ENCODE results near the gene FBRSL1.
A peak's percentile ranks its signal among the peaks of the same experiment; 100 is the strongest.
"Not testable (repeated sequence)": the region's sequence is repeated elsewhere in the genome, so short reads cannot be mapped to it uniquely, and the experiment has no call there.

The FBRSL1 gene

GRCh38 chr12:132489602-132490266 is at the start of gene FBRSL1:
TSS of gene FBRSL1 (plus strand) at chr12:132490151.
- peak; percentile 67 for DNase-seq (ENCODE audit: low read depth)

- not testable (repeated sequence) for DNase-seq (ENCODE audit: low read depth)
Measured at GRCh38 chr12:132440420-132440819, 49.5 kb upstream of the FBRSL1 start.

GRCh38 chr12:132441871-132442863 is 47.8 kb upstream of the FBRSL1 start:
- DNase-seq (ENCODE audit: low read depth), result no peak

GRCh38 chr12:132443091-132443490 is 46.9 kb upstream of the FBRSL1 start:
- DNase-seq (ENCODE audit: low read depth), result no peak

GRCh38 chr12:132444283-132444682 is 45.7 kb upstream of the FBRSL1 start:
- no peak for DNase-seq (ENCODE audit: low read depth)

- no peak for DNase-seq (ENCODE audit: low read depth)
Measured at GRCh38 chr12:132444957-132445883, 44.7 kb upstream of the FBRSL1 start.

- DNase-seq (ENCODE audit: low read depth), result peak; percentile 46
Measured at GRCh38 chr12:132445884-132446632, 43.9 kb upstream of the FBRSL1 start.

- no peak for DNase-seq (ENCODE audit: low read depth)
Measured at GRCh38 chr12:132446633-132447326, 43.2 kb upstream of the FBRSL1 start.

- no peak for DNase-seq (ENCODE audit: low read depth)
Measured at GRCh38 chr12:132447327-132447720, 42.6 kb upstream of the FBRSL1 start.

GRCh38 chr12:132447731-132448462 is 42.1 kb upstream of the FBRSL1 start:
- DNase-seq (ENCODE audit: low read depth), result no peak

GRCh38 chr12:132448463-132448820 is 41.5 kb upstream of the FBRSL1 start:
- no peak for DNase-seq (ENCODE audit: low read depth)

GRCh38 chr12:132449565-132450417 is 40.2 kb upstream of the FBRSL1 start:
- DNase-seq (ENCODE audit: low read depth), result no peak

GRCh38 chr12:132450418-132451171 is 39.4 kb upstream of the FBRSL1 start:
- no peak for DNase-seq (ENCODE audit: low read depth)

GRCh38 chr12:132451172-132451835 is 38.6 kb upstream of the FBRSL1 start:
- DNase-seq (ENCODE audit: low read depth), result no peak

GRCh38 chr12:132451836-132452195 is 38.1 kb upstream of the FBRSL1 start:
- no peak for DNase-seq (ENCODE audit: low read depth)

- no peak for DNase-seq (ENCODE audit: low read depth)
Measured at GRCh38 chr12:132452596-132453350, 37.2 kb upstream of the FBRSL1 start.
